SK-N-MC (cell line): ENCODE data around the gene NXPE2.

Experiments
- EZH2 ChIP-seq: fragments of 200-600 bp; sonication (generic); IDR thresholded peaks from one replicate; pipeline ENCODE4 v1.6.1; 2017; ENCODE audit warnings: antibody characterized with exemption
- FOXP2 ChIP-seq: optimal IDR thresholded peaks from 2 replicates; pipeline ENCODE3; 2011; ENCODE audit warnings: mild to moderate bottlenecking, moderate library complexity; ENCODE audit not compliant: insufficient read depth; ENCODE audit errors: extremely low read length, control extremely low read depth

DNA sequence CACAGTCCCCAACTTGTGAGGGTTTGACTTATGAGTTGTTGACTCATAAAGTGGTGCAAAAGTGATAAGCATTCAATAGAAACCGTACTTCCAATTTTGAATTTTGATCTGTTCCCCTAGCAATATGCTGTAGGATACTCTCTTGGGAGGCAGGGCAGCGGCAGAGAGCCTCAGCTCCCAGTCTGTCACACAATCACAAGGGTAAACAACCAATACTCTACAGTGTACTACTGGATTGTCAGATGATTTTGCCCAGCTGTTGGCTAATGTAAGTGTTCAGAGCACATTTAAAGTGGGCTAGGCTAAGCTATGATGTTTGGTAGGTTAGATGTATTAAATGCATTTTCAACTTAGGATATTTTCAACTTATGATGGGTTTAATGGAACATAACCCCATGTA, 13.7 kb upstream of the NXPE2 start:
- TF ChIP-seq EZH2, result no peak
- TF ChIP-seq FOXP2, result no peak
